Mesodermal cell (in vitro differentiated cells): Measurements from ENCODE around the gene ARPC1A.
"Not testable (repeated sequence)": the region's sequence is repeated elsewhere in the genome, so short reads cannot be mapped to it uniquely, and the experiment has no call there.

Experiments
- H3K27ac ChIP-seq: 2 replicates; pipeline ENCODE4 v1.7.0; 2013; ENCODE audit warnings: mild to moderate bottlenecking, low read depth, low read length, moderate library complexity; ENCODE audit not compliant: severe bottlenecking
- H3K36me3 ChIP-seq: 2 replicates; pipeline ENCODE4 v1.7.1; 2013; ENCODE audit warnings: mild to moderate bottlenecking, low read length, moderate library complexity; ENCODE audit not compliant: control insufficient read depth, insufficient read depth
- H3K4me1 ChIP-seq: one replicate; pipeline ENCODE4 v1.7.1; 2013; ENCODE audit warnings: mild to moderate bottlenecking, low read length; ENCODE audit not compliant: insufficient read depth, control insufficient read depth, poor library complexity, severe bottlenecking
- H3K4me3 ChIP-seq: 2 replicates; pipeline ENCODE4 v1.7.0; 2013; ENCODE audit warnings: low read length, control low read depth, mild to moderate bottlenecking; ENCODE audit not compliant: insufficient read depth, poor library complexity, severe bottlenecking; ENCODE audit errors: extremely low read depth
- H3K9me3 ChIP-seq: 2 replicates; pipeline ENCODE4 v1.7.1; 2013; ENCODE audit warnings: mild to moderate bottlenecking, low read length, moderate library complexity; ENCODE audit not compliant: control insufficient read depth
- WGBS, 2 experiments: methylation state at CpG; one replicate each; pipeline ENCODE4 v1.1.5; 2013; ENCODE audit warnings: missing lambda C conversion rate in 2 of 2; ENCODE audit not compliant: insufficient coverage in 2 of 2; 5-methylcytosine and 5-hydroxymethylcytosine counted together

Gene ARPC1A

DNA sequence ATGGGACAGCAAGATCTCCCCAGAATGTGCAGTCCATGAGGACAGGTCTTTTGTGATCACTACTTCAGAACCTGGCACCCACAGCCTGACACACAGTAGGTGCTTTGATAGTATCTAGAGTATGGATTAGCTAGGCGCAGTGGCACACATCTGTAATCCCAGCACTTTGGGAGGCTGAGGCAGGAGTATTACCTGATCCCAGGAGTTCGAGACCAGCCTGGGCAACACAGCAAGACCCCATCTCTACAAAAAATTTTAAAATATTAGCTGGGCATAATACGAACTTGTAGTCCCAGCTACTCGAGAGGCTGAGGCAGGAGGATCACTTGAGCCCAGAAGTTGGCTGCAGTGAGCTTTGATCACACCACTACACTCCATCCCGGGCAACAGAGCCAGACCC, 26.5 kb downstream of the ARPC1A start:
- 88 to 94% methylated on average over 3 to 4 of the region's 5 CpGs for WGBS, 2 experiments
- H3K9me3 ChIP-seq, result no peaks in the 10 kb centered on the region
- no peaks in the 10 kb centered on the region for H3K4me1 ChIP-seq
- peaks cover 84% of the 10 kb centered on the region for H3K36me3 ChIP-seq
- H3K27ac ChIP-seq, result no peak overlapping the region
- no peak overlapping the region for H3K4me3 ChIP-seq

DNA sequence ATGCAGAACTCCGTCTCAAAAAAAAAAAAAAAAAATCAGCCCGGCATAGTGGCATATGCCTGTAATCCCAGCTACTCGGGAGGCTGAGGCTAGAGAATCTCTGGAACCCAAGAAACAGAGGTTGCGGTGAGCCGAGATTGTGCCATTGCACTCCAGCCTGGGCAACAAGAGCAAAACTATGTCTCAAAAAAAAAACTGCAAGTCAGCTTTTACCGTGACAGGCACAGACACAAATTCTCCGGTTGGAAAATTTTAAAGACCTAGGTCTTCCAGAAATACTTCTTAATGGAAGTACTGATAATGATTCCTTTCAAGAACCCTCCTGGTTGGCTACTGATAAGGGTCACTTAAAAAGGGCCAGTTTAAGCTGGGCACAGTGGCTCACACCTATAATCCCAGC, 29.4 kb downstream of the ARPC1A start:
- Histone ChIP-seq H3K4me3 (no peak overlapping the region), H3K4me1 (no peaks in the 10 kb centered on the region), H3K36me3 (peaks cover 83% of the 10 kb centered on the region), H3K27ac (no peak overlapping the region), H3K9me3 (no peaks in the 10 kb centered on the region)
- WGBS, 2 experiments, result 95 to 96% methylated on average over 5 to 6 of the region's 7 CpGs

DNA sequence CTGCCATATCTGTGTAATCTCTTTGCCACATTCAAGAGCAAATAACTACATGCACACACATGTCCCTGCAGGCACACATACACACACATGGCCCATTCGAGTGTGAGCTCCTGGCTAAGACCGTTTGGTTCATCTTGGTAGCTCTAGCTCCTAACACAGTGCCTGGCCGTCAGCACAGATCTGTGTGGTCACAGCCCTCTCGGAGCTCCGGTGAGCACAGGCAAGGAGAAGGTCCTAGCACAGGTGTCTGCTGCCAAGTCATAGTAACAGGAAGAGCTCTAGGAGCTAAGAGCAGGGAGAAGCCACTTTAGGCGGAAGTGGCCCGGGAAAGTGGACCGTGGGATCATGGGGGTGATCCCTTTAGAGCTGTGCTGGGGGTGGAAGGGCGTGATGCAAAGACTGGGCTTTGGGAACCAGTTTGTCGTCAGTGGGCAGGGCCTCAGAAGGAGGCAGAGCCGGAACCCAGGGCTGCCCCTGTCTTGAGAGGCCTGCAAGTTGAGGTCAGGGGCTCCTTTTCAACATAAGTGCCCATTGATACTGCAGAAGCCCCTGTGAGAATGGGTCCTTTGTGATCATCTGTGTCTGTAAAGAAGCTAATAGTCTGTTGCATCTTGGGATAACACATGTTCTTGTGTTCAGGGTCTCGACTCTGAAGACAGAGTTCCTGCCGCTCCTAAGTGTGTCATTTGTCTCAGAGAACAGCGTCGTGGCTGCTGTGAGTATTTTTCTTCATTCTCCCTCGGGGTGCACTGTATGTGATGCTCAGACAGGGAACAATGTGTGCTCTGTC, 32.2 kb downstream of the ARPC1A start:
- Histone ChIP-seq H3K9me3 (no peaks in the 10 kb centered on the region), H3K36me3 (peaks cover 77% of the 10 kb centered on the region), H3K4me1 (no peaks in the 10 kb centered on the region), H3K27ac (peak overlapping the region; percentile 66), H3K4me3 (no peak overlapping the region)
- 90 to 95% methylated on average over 14 to 16 of the region's 16 CpGs for WGBS, 2 experiments

DNA sequence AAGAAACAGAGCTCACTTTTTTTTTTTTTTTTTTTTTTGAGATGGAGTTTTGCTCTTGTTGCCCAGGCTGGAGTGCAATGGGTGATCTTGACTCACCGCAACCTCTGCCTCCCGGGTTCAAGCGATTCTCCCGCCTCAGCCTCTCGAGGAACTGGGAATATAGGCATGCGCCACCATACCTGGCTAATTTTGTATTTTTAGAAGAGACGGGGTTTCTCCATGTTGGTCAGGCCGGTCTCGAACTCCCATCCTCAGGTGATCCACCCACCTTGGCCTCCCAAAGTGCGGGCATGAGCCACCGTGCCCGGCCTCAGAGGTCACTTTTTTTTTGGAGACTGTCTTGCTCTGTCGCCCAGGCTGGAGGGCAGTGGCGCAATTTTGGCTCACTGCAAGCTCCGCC, 32.8 kb downstream of the ARPC1A start:
- Histone ChIP-seq H3K36me3 (peaks cover 79% of the 10 kb centered on the region), H3K27ac (peak overlapping the region; percentile 57)
- WGBS, 2 experiments, result 91 to 98% methylated on average over 13 to 15 of the region's 15 CpGs
- not testable (repeated sequence) for H3K9me3 ChIP-seq, H3K4me1 ChIP-seq, H3K4me3 ChIP-seq

DNA sequence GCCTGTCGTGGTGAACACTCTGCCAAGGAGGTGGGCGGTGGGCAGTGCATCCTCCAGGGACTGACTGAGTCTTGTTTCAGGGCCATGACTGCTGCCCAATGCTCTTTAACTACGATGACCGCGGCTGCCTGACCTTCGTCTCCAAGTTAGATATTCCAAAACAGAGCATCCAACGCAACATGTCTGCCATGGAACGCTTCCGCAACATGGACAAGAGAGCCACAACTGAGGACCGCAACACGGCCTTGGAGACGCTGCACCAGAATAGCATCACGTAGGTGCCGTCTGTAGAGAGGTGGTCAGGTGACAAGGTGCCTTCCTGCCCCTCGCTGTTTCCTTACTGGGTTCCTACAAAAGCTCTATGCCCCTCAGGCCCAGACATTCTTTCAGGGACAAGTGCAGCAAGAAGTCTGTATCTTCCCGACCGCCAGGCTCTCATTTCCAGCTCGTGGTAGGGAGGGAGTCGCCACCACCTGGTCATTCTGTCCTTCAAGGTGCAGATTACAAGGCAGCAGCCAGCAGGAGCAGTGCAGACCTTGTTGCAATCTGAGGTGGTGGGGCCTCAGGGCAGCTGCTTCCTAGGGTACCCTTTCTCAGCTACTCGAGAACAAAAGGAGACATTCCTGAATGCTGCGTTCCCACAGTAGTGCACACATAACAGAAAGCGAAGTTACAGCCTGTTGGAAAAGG, 33.9 kb downstream of the ARPC1A start:
- H3K27ac ChIP-seq, result no peak overlapping the region
- H3K9me3 ChIP-seq, result no peaks in the 10 kb centered on the region
- H3K4me3 ChIP-seq, result no peak overlapping the region
- WGBS, 2 experiments, result 92 to 96% methylated on average over 18 to 21 of the region's 22 CpGs
- H3K4me1 ChIP-seq, result peaks cover 3% of the 10 kb centered on the region
- H3K36me3 ChIP-seq, result peaks cover 79% of the 10 kb centered on the region

GRCh38 chr7:99362801-99363200, 37.1 kb downstream of the ARPC1A start:
- Histone ChIP-seq H3K4me1 (peaks cover 3% of the 10 kb centered on the region), H3K27ac (peak overlapping the region; percentile 51), H3K9me3 (no peaks in the 10 kb centered on the region), H3K4me3 (no peak overlapping the region), H3K36me3 (peaks cover 79% of the 10 kb centered on the region)
- WGBS, 2 experiments, result 90 to 100% methylated on average over 1 to 2 of the region's 3 CpGs

DNA sequence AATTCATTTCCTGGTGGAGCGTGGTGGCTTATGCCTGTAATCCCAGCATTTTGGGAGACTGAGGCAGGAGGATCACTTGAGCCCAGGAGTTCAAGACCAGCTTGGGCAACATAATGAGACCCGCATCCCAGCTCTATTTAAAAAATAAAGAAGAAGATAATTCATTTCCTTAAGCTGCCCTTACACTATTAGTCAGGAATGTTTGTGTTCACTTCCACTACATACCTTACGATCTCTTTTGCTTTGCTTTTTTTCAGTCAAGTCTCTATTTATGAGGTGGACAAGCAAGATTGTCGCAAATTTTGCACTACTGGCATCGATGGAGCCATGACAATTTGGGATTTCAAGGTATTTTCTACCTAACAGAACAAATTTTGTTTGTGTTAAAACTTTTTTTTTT, 37.6 kb downstream of the ARPC1A start:
- H3K4me1 ChIP-seq, result peaks cover 3% of the 10 kb centered on the region
- peak overlapping the region; percentile 51 for H3K27ac ChIP-seq
- H3K9me3 ChIP-seq, result no peaks in the 10 kb centered on the region
- no peak overlapping the region for H3K4me3 ChIP-seq
- 90 to 96% methylated on average over 2 to 4 of the region's 5 CpGs for WGBS, 2 experiments
- H3K36me3 ChIP-seq, result peaks cover 74% of the 10 kb centered on the region

DNA sequence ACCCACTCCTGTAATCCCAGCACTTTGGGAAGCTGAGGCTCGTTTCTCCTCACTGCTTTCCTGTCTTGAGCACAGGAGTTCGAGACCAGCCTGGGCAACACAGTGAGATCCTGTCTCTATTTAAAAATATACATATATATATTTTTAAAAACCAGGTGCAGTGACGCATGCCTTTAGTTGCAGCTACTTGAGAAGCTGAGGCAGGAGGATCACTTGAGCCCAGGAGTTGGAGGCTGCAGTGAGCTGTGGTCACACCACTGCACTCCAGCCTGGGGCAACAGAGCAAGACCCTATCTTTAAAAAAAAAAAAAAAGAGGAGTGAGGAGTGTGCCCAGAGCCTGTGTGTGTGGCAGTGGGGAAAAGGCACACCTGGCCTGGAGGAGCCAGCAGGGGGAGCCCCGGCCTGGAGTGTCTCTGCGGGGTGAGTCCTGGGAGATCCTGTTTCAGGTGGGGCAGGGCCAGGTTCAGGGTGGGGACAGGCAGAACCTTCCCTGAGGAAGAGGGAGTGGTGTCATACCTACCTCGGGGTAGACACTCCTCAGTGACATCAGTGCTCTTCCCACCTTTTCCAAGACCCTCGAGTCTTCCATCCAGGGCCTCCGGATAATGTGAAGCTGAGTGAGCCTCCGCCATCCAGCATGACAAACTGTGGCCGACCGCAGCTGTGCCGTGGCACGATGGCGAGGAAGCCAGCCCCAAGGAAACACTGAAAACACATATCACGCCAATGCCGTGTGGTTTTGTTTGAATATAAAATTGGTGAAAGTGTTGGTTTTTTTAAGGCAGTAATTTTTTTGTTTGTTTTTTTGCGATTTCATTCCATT, 39.8 kb downstream of the ARPC1A start:
- Histone ChIP-seq H3K36me3 (peaks cover 60% of the 10 kb centered on the region), H3K9me3 (no peaks in the 10 kb centered on the region), H3K4me1 (peaks cover 3% of the 10 kb centered on the region), H3K27ac (no peak overlapping the region), H3K4me3 (no peak overlapping the region)
- WGBS, 2 experiments, result 86 to 89% methylated on average over 13 to 14 of the region's 17 CpGs

DNA sequence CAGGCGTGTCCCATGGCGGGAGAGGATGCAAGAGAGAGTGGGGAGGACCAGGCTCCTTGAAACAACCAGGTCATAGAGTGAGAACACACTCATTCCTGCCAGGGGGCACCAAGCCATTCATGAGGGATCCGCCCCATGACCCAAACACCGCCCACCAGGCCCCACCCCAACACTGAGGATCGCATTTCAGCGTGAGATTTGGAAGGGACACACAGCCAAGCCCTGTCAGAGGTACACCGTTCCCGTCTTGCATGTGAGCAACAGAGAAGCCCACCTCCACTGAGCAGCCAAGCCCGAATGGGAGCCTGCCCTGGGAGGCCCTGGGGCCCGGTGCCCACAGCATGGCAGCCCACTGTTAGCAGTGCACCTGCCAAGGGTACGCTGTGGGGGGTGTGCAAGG, 40.9 kb downstream of the ARPC1A start:
- Histone ChIP-seq H3K4me3 (no peak overlapping the region), H3K36me3 (peaks cover 49% of the 10 kb centered on the region), H3K4me1 (peaks cover 3% of the 10 kb centered on the region), H3K9me3 (no peaks in the 10 kb centered on the region), H3K27ac (no peak overlapping the region)
- WGBS, 2 experiments, result 86 to 90% methylated on average over 9 to 11 of the region's 11 CpGs

DNA sequence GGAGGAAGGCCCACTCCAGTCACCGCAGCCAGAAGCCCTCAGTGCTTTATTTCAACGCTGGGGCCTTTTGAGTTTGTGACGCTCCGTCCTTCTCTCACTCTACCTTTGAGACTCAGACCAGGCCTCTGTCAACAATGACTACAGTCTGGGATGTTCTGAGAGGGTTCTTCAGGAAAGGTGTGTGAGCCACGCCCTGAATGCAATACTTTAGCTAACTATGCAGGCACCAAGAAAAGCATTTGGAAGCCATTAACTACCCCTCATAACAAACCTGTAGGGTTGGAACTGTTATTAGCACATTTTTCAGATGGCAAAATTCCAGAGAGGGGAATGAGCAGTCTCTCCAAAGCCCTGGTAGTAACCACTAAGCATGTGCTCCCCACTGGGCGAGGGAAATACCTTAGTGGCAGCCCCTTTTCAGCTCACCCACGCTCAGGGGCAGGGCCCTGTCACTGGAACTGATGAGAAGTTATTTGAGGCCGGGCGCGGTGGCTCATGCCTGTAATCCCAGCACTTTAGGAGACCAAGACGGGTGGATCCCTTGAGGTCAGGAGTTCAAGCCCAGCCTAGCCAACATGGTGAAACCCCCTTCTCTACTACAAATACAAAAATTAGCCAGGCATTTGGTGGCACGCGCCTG, 43.2 kb downstream of the ARPC1A start:
- Histone ChIP-seq H3K27ac (no peak overlapping the region), H3K9me3 (no peaks in the 10 kb centered on the region), H3K4me3 (no peak overlapping the region), H3K4me1 (peaks cover 17% of the 10 kb centered on the region), H3K36me3 (peaks cover 33% of the 10 kb centered on the region)
- WGBS, 2 experiments, result 88 to 92% methylated on average over 12 of the region's 13 CpGs
